ENCODE results near the gene MAP2K3.

The MAP2K3 gene

GRCh38 chr17:21252796-21253645, 31.5 kb upstream of the MAP2K3 start, which contains the start of gene NATD1:
Gene NATD1 (minus strand): TSS chr17:21253410. CDS start chr17:21253264, 146 bp downstream.
- no peak for DNase-seq (ENCODE audit: low read depth)

DNA sequence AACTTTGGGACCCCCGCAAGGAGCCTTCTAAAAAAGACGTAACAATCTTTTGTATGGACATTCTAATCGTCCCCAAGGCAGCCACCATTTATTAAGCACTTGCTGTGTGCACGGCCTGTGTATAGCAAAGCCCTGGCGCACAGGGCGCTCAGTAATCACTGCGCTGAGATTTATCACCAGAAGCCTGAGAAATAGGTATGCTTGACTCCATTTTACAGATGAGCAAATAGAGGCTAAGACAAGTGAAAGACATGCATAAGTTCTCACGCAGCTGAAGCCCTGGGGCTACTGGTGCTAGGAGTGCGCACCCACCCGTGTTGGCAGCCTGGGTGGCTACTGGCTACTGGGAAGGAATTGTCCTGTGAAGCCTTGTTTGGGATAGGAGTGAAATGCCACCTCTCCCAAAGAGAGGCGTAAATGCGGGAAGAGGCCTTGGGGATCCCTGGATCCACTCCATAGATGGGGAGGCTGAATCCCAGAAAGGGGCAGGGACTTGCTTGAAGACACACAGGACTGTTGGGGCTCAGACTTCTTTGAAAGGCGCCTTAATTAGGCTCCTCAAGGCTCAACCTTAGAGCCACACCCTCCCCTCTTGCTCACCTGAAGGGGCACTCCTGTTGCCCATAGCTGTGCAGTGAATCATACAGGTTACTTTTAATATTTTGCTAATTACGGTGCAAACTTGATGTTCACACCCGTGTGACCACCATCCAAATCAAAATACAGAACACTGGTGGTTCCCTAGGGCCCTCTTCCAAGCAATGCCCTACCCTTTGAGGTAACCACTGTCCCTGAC, 30.7 kb upstream of the MAP2K3 start:
- DNase-seq (ENCODE audit: low read depth), result no peak

- no peak for DNase-seq (ENCODE audit: low read depth)
These were observed 25.9 kb upstream of the MAP2K3 start for GRCh38 chr17:21258593-21258992.

DNA sequence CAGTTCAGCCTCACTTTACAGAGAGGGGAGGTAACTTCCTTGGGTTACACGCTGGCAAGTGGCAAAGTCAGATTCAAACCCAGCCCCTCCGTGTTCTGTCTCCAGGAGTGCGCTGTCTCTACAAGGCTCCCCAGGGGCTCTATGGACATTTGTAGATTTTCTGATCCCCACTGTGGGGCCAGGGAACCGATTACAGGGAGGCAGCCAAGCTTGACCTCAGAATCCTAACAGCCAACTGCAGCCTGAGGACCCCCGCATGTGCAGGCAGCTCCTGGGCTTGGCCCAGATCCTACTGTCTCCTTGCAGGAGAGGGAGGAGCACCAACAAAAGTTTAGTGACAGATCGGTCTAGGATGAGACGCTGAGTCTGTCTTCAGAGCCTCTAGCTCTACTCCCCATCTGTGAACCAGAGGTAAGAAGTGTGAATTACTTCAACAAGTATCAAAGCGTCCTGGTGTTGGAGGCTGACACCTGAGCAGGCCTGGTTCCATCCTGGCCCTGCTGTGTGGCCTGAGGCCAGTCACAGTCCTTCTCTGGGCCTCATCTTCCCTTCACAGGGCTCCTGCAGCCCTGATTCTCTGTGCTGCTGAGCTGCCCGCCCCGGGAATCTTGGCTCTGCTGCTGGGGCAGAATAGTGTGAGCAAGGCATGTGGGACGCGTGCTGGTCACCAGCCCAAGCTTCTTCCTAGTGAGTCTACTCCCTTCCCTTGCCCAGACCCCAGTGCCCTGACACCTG, 22.1 kb upstream of the MAP2K3 start:
- DNase-seq (ENCODE audit: low read depth), result no peak

GRCh38 chr17:21263376-21263775, 21.1 kb upstream of the MAP2K3 start:
- DNase-seq (ENCODE audit: low read depth), result no peak

GRCh38 chr17:21268596-21269188, 15.8 kb upstream of the MAP2K3 start:
- DNase-seq (ENCODE audit: low read depth), result no peak

DNA sequence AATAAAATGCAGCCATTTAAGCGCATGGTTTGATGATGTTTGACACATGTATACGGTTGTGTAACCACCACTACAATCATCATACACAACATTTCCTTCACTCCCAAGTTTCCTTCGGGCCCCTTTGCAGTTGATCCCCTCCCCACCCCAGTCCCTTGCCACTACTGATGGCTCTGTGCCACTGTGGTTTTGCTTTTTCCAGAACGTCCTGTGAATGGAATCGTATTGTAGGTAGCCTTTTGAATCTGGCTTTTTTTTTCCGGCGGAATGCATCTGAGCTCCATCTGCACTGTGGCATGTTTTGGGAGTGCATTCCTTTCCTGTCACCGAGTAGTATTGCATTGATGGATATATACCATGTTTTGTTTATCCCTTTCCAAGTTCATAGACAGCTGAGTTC, 15.1 kb upstream of the MAP2K3 start:
- no peak for DNase-seq (ENCODE audit: low read depth)

- DNase-seq (ENCODE audit: low read depth), result no peak
These were observed 12.9 kb upstream of the MAP2K3 start for GRCh38 chr17:21271454-21272183.

DNA sequence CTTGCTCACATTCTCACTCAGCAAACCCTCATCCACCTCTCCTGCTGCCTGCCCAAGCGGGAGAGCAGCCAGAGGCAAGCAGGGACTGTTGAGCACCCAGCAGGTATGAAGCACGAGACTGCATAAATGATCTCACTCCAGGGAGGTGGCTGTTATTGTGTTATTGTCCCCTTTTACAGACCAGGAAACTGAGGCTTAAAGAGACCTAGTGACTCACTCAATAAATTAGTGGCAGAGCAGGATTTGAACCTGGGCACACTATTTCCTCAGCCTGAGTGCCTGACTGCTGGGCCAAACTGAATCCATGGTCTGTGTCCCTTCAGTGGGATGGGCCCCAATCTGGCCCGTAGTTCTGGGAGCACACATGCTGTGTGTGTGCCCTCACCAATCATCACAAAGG, 12.3 kb upstream of the MAP2K3 start:
- no peak for DNase-seq (ENCODE audit: low read depth)

- DNase-seq (ENCODE audit: low read depth), result no peak
These were observed 11.4 kb upstream of the MAP2K3 start for GRCh38 chr17:21272881-21273792.

DNA sequence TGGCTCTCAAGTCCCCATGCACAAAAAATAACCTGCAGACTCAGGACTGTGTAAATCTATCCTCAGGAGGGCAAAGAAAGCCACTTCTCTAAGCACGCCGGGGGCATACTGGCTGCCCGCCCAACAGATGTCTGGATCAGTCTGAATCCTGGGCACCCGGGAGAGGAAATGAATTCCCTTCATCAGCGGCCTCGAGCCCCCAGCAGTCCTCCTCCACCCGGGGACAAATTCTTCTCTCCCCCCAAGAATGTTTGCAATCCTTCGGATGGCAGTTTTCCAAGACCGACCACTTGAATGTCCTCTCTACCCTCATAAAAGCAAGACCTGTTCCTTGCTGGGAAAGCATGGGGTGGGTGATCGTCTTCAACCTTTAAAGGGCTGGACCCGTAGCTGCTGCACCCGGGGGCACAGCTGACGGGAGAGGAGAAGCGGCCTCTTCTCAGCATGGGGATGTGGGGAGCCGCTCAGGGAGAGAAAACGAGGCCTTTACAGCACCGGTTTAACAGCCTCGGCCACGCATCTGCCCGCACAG, 9.4 kb upstream of the MAP2K3 start:
- DNase-seq (ENCODE audit: low read depth), result no peak

- no peak for DNase-seq (ENCODE audit: low read depth)
These were observed 8.8 kb upstream of the MAP2K3 start for GRCh38 chr17:21275579-21276263.

- no peak for DNase-seq (ENCODE audit: low read depth)
These were observed 8.3 kb upstream of the MAP2K3 start for GRCh38 chr17:21276264-21276588.

- no peak for DNase-seq (ENCODE audit: low read depth)
These were observed 7.2 kb upstream of the MAP2K3 start for GRCh38 chr17:21277332-21277731.

DNA sequence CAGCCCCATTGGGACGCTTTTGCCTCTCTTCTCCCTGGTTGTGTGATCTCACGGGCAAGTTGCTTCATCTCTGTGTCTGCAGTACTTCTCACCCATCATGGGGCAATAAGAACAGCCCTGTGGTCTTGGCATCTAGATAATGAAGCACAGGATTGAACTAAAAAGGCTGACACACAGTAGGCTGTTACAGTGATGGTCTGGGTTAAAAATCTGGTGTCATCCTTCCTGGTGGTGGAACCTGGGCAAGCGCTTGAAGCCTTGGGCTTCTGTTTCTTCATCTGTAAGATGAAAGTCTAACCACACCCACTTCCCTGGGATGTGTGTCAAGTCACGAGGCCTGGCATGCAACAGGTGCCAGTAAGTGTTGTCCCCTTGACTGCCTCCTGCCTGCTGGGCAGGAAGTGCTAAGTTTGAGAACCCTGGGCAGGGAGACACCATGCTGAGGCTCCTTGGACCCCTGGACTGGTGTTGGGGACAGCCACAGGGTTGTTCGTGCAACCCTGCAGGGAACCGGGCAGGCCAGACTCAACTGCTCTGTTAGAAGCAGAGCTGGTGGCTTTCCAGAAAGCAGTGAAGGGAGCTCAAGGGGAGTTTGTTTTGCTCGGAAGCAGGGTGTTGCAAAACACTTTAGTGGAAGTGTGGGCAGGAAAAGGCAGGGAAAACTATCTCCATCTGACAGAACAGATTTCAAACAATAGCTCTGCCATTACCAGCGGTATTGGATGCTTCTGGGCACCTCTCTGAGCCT, 5.9 kb upstream of the MAP2K3 start:
- DNase-seq (ENCODE audit: low read depth), result no peak

- DNase-seq (ENCODE audit: low read depth), result no peak
These were observed 5.3 kb upstream of the MAP2K3 start for GRCh38 chr17:21279198-21279535.

DNA sequence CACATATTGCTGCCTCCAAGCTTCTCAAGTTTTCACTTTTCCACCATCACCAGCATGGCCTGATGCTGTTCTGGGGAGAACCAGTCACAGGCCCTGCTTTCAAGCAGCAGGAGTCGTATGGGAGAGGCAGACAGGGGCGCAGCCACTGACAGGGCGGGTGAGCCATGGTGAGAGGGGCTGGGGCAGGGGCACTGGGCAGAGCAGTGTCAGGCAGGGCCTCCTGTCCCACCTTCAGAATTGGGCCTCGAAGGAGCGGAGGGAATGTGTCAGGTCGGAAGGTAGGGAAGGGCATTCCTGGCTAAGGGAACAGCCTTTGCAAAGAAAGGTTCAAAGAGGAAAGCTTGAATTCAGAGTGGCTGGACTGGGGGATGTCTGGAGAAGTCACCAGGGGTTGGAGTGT, 4.9 kb upstream of the MAP2K3 start:
- DNase-seq (ENCODE audit: low read depth), result no peak

DNA sequence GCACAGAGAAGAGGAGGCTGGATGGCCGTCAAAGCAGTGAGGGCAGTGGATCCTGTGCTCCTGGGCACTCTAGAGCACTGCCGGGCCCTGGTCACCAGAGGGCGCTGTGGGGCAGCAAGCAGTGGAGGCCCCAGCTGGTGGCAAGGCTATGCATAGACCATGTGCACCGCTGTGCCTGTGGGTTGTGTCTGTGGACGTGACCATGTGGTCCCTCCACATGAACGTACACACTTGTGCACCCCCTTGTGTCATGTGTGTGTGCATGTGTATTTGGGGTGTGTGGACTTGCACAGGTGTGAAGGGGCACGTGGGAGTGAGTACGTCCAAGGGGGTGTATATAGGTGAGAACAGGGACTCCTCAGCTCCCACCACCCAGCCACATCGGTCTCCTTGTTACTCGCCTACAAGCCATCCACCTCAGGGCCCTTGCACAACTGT, 4.4 kb upstream of the MAP2K3 start:
- DNase-seq (ENCODE audit: low read depth), result no peak

- DNase-seq (ENCODE audit: low read depth), result peak; percentile 96
These were observed 2.3 kb upstream of the MAP2K3 start for GRCh38 chr17:21282231-21282630.
